Brain microvascular endothelial cell (primary cell): ENCODE data around the gene COX19.
A peak's percentile ranks its signal among the peaks of the same experiment; 100 is the strongest.

Source experiments
- DNase-seq: peaks from one replicate; pipeline ENCODE4 v3.0.0-alpha.2; 2020
- H3K27ac ChIP-seq: fragments of 250-450 bp; sonication (Bioruptor Pico); 2 replicates; pipeline ENCODE4 v1.5.1; 2020; ENCODE audit warnings: mild to moderate bottlenecking, moderate library complexity
- H3K27me3 ChIP-seq: fragments of 250-450 bp; sonication (Bioruptor Pico); replicated peaks from 2 replicates; pipeline ENCODE4 v1.5.1; 2020; ENCODE audit warnings: mild to moderate bottlenecking
- H3K36me3 ChIP-seq: fragments of 250-450 bp; sonication (Bioruptor Pico); replicated peaks from 2 replicates; pipeline ENCODE4 v1.5.1; 2020; ENCODE audit warnings: mild to moderate bottlenecking
- H3K4me3 ChIP-seq: 2 replicates; pipeline ENCODE4 v1.5.1; 2011; ENCODE audit warnings: low read depth, mild to moderate bottlenecking, control low read depth, low read length, moderate library complexity
- CTCF ChIP-seq: IDR thresholded peaks from 2 replicates; pipeline ENCODE4 v1.5.1; 2011; ENCODE audit warnings: low read depth, mild to moderate bottlenecking, moderate library complexity, low read length, control low read depth, inconsistent platforms; ENCODE audit errors: missing control alignments
- in situ Hi-C: cut with HindIII; loops from 2 replicates; pipeline ENCODE4 v1.10.0; 2017; ENCODE audit warnings: low sequenced_read_pairs, low pct_ligation_motif_present

Gene COX19

GRCh38 chr7:967361-968082 is 7.8 kb downstream of the COX19 start:
- Histone ChIP-seq H3K4me3 (no peak overlapping the region), H3K36me3 (peaks cover 50% of the 10 kb centered on the region), H3K27ac (no peak overlapping the region), H3K27me3 (no peaks in the 10 kb centered on the region)
- in situ Hi-C loops, result no loop called here
- DNase-seq, result no peak
- no peak for TF ChIP-seq CTCF

- Histone ChIP-seq H3K4me3 (no peak overlapping the region), H3K36me3 (peaks cover 40% of the 10 kb centered on the region), H3K27ac (no peak overlapping the region), H3K27me3 (no peaks in the 10 kb centered on the region)
- DNase-seq, result no peak
- in situ Hi-C loops, result no loop called here
- no peak for TF ChIP-seq CTCF
These were observed 8.9 kb downstream of the COX19 start for GRCh38 chr7:966291-967069.

GRCh38 chr7:964401-965231 is 10.7 kb downstream of the COX19 start:
- H3K27me3 ChIP-seq, result no peaks in the 10 kb centered on the region
- peak; percentile 55 for TF ChIP-seq CTCF
- H3K27ac ChIP-seq, result peak overlapping the region; percentile 46
- in situ Hi-C loops, result no loop called here
- peak; percentile 82 for DNase-seq
- peaks cover 28% of the 10 kb centered on the region for H3K36me3 ChIP-seq
- no peak overlapping the region for H3K4me3 ChIP-seq

GRCh38 chr7:963236-964078 is 11.9 kb downstream of the COX19 start:
- no peak for DNase-seq
- Histone ChIP-seq H3K4me3 (no peak overlapping the region), H3K27ac (no peak overlapping the region), H3K27me3 (no peaks in the 10 kb centered on the region), H3K36me3 (peaks cover 19% of the 10 kb centered on the region)
- no peak for TF ChIP-seq CTCF
- in situ Hi-C loops, result no loop called here

GRCh38 chr7:962401-963081 is 12.8 kb downstream of the COX19 start:
- in situ Hi-C loops, result no loop called here
- no peaks in the 10 kb centered on the region for H3K27me3 ChIP-seq
- H3K27ac ChIP-seq, result no peak overlapping the region
- no peak for DNase-seq
- TF ChIP-seq CTCF, result no peak
- no peak overlapping the region for H3K4me3 ChIP-seq
- H3K36me3 ChIP-seq, result peaks cover 10% of the 10 kb centered on the region
